KMS-11 (cell line): ENCODE data around the gene KCNJ10.
"Not testable (repeated sequence)": the region's sequence is repeated elsewhere in the genome, so short reads cannot be mapped to it uniquely, and the experiment has no call there.

Experiments
- H2AFZ ChIP-seq: fragments of 200-600 bp; sonication (generic); 2 replicates; pipeline ENCODE4 v1.6.1; 2016; ENCODE audit warnings: antibody characterized with exemption, mixed run types, low read depth
- H3K27ac ChIP-seq: fragments of 200-600 bp; sonication (generic); 2 replicates; pipeline ENCODE4 v1.6.1; 2016; ENCODE audit warnings: mild to moderate bottlenecking, mixed run types
- H3K27me3 ChIP-seq: fragments of 200-600 bp; sonication (generic); 2 replicates; pipeline ENCODE4 v1.6.1; 2017; ENCODE audit warnings: mild to moderate bottlenecking, low read depth, mixed run types, moderate library complexity; ENCODE audit not compliant: insufficient read depth
- H3K36me3 ChIP-seq: fragments of 200-600 bp; sonication (generic); 2 replicates; pipeline ENCODE4 v1.6.1; 2017; ENCODE audit warnings: mild to moderate bottlenecking, mixed run types; ENCODE audit not compliant: insufficient read depth
- H3K4me1 ChIP-seq: fragments of 200-600 bp; sonication (generic); 2 replicates; pipeline ENCODE4 v1.6.1; 2016; ENCODE audit warnings: mild to moderate bottlenecking, low read depth, mixed run types; ENCODE audit not compliant: poor library complexity, severe bottlenecking
- H3K4me2 ChIP-seq: fragments of 200-600 bp; sonication (generic); 2 replicates; pipeline ENCODE4 v1.7.0; 2016; ENCODE audit warnings: mild to moderate bottlenecking, mixed run types
- H3K4me3 ChIP-seq: fragments of 200-600 bp; sonication (generic); IDR thresholded peaks from 2 replicates; pipeline ENCODE4 v1.6.1; 2017; ENCODE audit warnings: low read depth, low read length, mixed read lengths; ENCODE audit not compliant: insufficient read depth
- H3K79me2 ChIP-seq: fragments of 200-600 bp; sonication (generic); 2 replicates; pipeline ENCODE4 v1.6.1; 2016; ENCODE audit warnings: low read depth, mixed run types; ENCODE audit not compliant: insufficient read depth
- H3K9ac ChIP-seq: fragments of 200-600 bp; sonication (generic); 2 replicates; pipeline ENCODE4 v1.6.1; 2016; ENCODE audit warnings: mild to moderate bottlenecking, mixed run types
- H4K20me1 ChIP-seq: fragments of 200-600 bp; sonication (generic); 2 replicates; pipeline ENCODE4 v1.6.1; 2016; ENCODE audit warnings: mild to moderate bottlenecking, mixed run types; ENCODE audit not compliant: insufficient read depth
- CTCF ChIP-seq: fragments of 200-600 bp; sonication (generic); conservative IDR thresholded peaks from 2 replicates; pipeline ENCODE4 v1.6.1; 2017; ENCODE audit warnings: low read depth, mild to moderate bottlenecking, antibody characterized with exemption, low read length, moderate library complexity, mixed read lengths

Gene KCNJ10

GRCh38 chr1:160056648-160057169, 13.3 kb downstream of the KCNJ10 start:
- H3K79me2 ChIP-seq, result no peaks in the 10 kb centered on the region
- no peak overlapping the region for H3K9ac ChIP-seq
- no peak for TF ChIP-seq CTCF

GRCh38 chr1:160053548-160054365, 16.2 kb downstream of the KCNJ10 start:
- Histone ChIP-seq H3K4me3 (no peak overlapping the region), H2AFZ (no peak overlapping the region), H3K4me2 (no peak overlapping the region), H3K27me3 (peaks cover 5% of the 10 kb centered on the region; the same call in 1 of the 2 replicates), H3K79me2 (no peaks in the 10 kb centered on the region), H3K4me1 (peaks cover 5% of the 10 kb centered on the region), H3K36me3 (no peaks in the 10 kb centered on the region), H3K9ac (no peak overlapping the region), H4K20me1 (no peaks in the 10 kb centered on the region), H3K27ac (no peak overlapping the region)
- no peak for TF ChIP-seq CTCF

More at GRCh38 chr1:160056648-160057169, 13.3 kb downstream of the KCNJ10 start:
- H2AFZ ChIP-seq, result no peak overlapping the region
- no peak overlapping the region for H3K4me3 ChIP-seq
- H3K4me1 ChIP-seq, result no peaks in the 10 kb centered on the region
- no peak overlapping the region for H3K4me2 ChIP-seq
- no peak overlapping the region for H3K27ac ChIP-seq
- H3K36me3 ChIP-seq, result no peaks in the 10 kb centered on the region
- H4K20me1 ChIP-seq, result no peaks in the 10 kb centered on the region
- peaks cover 5% of the 10 kb centered on the region; the same call in 1 of the 2 replicates for H3K27me3 ChIP-seq

- Histone ChIP-seq H3K27me3 (peaks cover 5% of the 10 kb centered on the region; the same call in 1 of the 2 replicates), H2AFZ (no peak overlapping the region), H3K36me3 (no peaks in the 10 kb centered on the region), H4K20me1 (no peaks in the 10 kb centered on the region), H3K9ac (no peak overlapping the region), H3K4me2 (no peak overlapping the region), H3K4me3 (no peak overlapping the region), H3K27ac (no peak overlapping the region), H3K4me1 (peaks cover 12% of the 10 kb centered on the region), H3K79me2 (no peaks in the 10 kb centered on the region)
- TF ChIP-seq CTCF, result no peak
Observed at GRCh38 chr1:160052936-160053335, 17.0 kb downstream of the KCNJ10 start.

DNA sequence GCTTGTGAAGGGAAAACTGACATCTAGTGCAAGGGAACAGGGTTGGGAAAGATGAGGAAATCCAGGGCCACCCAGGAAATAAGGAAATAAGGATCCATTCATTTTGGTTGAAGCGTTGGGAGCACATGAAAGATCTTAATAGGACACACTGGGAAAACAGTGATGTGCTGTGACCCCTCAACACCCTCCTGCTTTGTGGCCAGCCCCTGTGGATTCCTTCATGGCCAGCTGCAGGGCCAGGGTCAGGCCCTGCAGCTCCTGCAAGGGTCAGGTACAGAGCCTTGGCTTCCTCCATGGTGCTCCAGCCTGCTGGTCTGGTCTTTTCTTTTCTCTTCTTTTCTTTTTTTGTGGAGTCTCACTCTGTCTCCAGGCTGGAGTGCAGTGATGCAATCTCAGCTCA, 19.3 kb downstream of the KCNJ10 start:
- H4K20me1 ChIP-seq, result no peaks in the 10 kb centered on the region
- peaks cover 5% of the 10 kb centered on the region; the same call in 1 of the 2 replicates for H3K27me3 ChIP-seq
- peaks cover 32% of the 10 kb centered on the region for H3K4me1 ChIP-seq
- H3K36me3 ChIP-seq, result no peaks in the 10 kb centered on the region
- no peak overlapping the region for H2AFZ ChIP-seq
- H3K27ac ChIP-seq, result no peak overlapping the region
- no peaks in the 10 kb centered on the region for H3K79me2 ChIP-seq
- no peak overlapping the region for H3K4me3 ChIP-seq
- H3K9ac ChIP-seq, result no peak overlapping the region
- H3K4me2 ChIP-seq, result no peak overlapping the region
- TF ChIP-seq CTCF, result no peak

DNA sequence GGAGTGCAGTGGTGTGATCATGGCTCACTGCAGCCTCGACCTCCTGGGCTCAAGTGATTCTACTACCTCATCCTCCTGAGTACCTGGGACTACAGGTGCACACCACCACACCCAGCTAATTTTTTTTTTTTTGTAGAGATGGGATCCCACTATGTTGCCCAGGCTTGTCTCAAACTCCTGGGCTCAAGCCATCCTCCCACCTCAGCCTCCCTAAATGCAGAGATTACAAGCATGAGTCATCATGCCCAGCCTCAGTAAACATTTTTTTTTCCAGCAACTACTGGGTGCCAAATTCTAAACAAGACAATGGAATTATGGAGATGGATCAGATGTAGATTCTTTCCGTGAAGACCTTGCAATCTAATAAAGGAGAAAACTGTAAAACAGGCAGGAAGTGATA, 19.8 kb downstream of the KCNJ10 start:
- not testable (repeated sequence) for H3K27me3 ChIP-seq, H3K27ac ChIP-seq, H3K4me2 ChIP-seq, H2AFZ ChIP-seq, H4K20me1 ChIP-seq, H3K79me2 ChIP-seq, H3K36me3 ChIP-seq, H3K9ac ChIP-seq, H3K4me3 ChIP-seq
- peaks cover 32% of the 10 kb centered on the region for H3K4me1 ChIP-seq
